Tibial nerve (tissue), 4 donors: ENCODE measurements around the gene SRP72. TPM values are rescaled to one million over a fixed set of nuclear protein-coding genes. Genes with fewer than 3 reads are reported as not detected.
"Not testable (repeated sequence)": the region's sequence is repeated elsewhere in the genome, so short reads cannot be mapped to it uniquely, and the experiment has no call there.

Source experiments
- DNase-seq, 2 donors: peaks; one replicate each; pipeline ENCODE4 v3.0.0-alpha.2; 2019; ENCODE audit warnings: low spot score in 2 of 2
- H3K27ac ChIP-seq, 4 donors: fragments of 200-600 bp; sonication (generic) in 3 of 4; one replicate each; pipeline ENCODE4 v1.5.1; 2017 to 2019; ENCODE audit warnings: mild to moderate bottlenecking in 1 of 4
- H3K27me3 ChIP-seq, 2 donors: fragments of 200-600 bp; sonication (generic) in 1 of 2; one replicate each; pipeline versions ENCODE4 v1.5.1 to v1.6.0; 2017 to 2019
- H3K36me3 ChIP-seq, 3 donors: fragments of 200-600 bp; sonication (generic); one replicate each; pipeline ENCODE4 v1.5.1; 2018 to 2019
- H3K4me1 ChIP-seq, 4 donors: fragments of 200-600 bp; sonication (generic) in 3 of 4; one replicate each; pipeline ENCODE4 v1.5.1; 2017 to 2019
- H3K4me3 ChIP-seq, 4 donors: fragments of 200-600 bp; sonication (generic) in 3 of 4; one replicate each; pipeline ENCODE4 v1.5.1; 2017 to 2019; ENCODE audit warnings: mild to moderate bottlenecking in 1 of 4, moderate library complexity in 1 of 4
- H3K9me3 ChIP-seq, 4 donors: fragments of 200-600 bp; sonication (generic) in 3 of 4; one replicate each; pipeline ENCODE4 v1.5.1; 2017 to 2019
- CTCF ChIP-seq, 5 experiments: fragments of 200-600 bp in 3 of 5; fragments of 450-650 bp in 2 of 5; sonication (generic) in 3 of 5; IDR thresholded peaks; one replicate each; pipeline ENCODE4 v1.5.1; 2016 to 2019; ENCODE audit warnings: antibody characterized with exemption in 5 of 5, mild to moderate bottlenecking in 3 of 5, moderate library complexity in 2 of 5
- EP300 ChIP-seq, 2 donors: sonication (generic); formaldehyde crosslinking; IDR thresholded peaks; one replicate each; pipeline ENCODE4 v1.6.1; 2017; ENCODE audit warnings: antibody characterized with exemption in 2 of 2, mild to moderate bottlenecking in 1 of 2
- POLR2A ChIP-seq, 2 donors: fragments of 450-650 bp; IDR thresholded peaks; one replicate each; pipeline ENCODE4 v1.6.1; 2017; ENCODE audit warnings: antibody characterized with exemption in 2 of 2, mild to moderate bottlenecking in 2 of 2, moderate library complexity in 2 of 2
- WGBS, 2 donors: methylation state at CpG; one replicate each; pipeline ENCODE4 v1.1.5; 2018; 5-methylcytosine and 5-hydroxymethylcytosine counted together
- total RNA-seq, 4 donors: library from RNA; depleted of rRNA; stranded (reverse); fragments of >200 nt; gene quantifications; one replicate each; pipeline ENCODE4 v1.1.0, GENCODE V29; 2016

The SRP72 gene
- total RNA-seq, 4 donors from 2014 or later: 37.7 to 66.6 (median 60.0) TPM

DNA sequence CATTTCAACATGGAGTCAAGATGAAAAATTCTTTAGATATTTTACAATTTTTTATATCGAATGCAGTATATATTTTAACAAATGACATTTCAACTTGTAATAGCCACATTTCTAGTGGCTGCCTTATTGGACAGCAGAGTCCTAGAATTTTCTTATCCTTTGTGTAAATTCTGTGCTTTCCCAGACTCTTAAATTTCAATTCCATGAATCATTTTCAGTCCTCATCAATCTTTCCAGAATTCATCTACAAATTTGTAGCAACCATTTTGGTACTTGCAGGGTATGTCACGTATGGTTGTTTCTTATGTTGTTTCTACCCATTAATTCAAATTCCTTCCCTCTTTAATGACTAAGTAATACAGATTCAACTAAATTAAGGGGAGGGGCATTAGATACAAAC lies 28.7 kb upstream of the SRP72 start:
- H3K9me3 ChIP-seq: no peaks in the 10 kb centered on the region
- 80 to 85% methylated on average over 2 of the region's 2 CpGs for WGBS, 2 donors
- no peak overlapping the region for H3K27ac ChIP-seq
- H3K36me3 ChIP-seq: peaks cover 0 to 19% (median 0%) of the 10 kb centered on the region in 3 donors
- H3K27me3 ChIP-seq: no peaks in the 10 kb centered on the region
- DNase-seq: no peak
- H3K4me1 ChIP-seq: peaks cover 0 to 21% (median 2%) of the 10 kb centered on the region in 4 donors
- H3K4me3 ChIP-seq: no peak overlapping the region
- TF ChIP-seq POLR2A (IDR thresholded peaks at IDR 0.05) (no peak), EP300 (IDR thresholded peaks at IDR 0.05) (no peak), CTCF (IDR thresholded peaks at IDR 0.05) (no peak)

DNA sequence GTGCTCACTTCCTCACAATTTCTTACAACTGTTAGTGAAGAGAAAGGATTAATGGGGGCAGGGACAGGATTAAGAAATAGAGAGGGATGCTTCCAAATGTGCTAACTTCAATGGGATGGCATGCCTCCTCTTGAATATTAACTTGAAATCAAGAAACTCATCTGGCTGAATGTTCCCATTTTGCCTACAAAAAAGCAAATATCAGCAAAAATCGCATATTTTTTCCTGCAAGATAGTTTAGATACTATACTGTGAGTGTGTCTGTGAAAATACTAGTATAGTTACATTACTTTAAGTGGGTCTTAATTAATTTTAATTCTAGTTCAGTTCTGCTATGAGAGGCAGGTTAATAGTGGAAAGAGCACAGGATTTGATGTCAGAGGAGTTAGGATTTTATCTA lies 26.4 kb upstream of the SRP72 start:
- H3K36me3 ChIP-seq: peaks cover 0 to 31% (median 0%) of the 10 kb centered on the region in 3 donors
- H3K4me3 ChIP-seq: no peak overlapping the region
- WGBS, 2 donors: 90 to 94% methylated on average over 1 of the region's 1 CpG
- no peak overlapping the region for H3K27ac ChIP-seq
- H3K4me1 ChIP-seq: peaks cover 0 to 9% (median 2%) of the 10 kb centered on the region in 4 donors
- no peak for DNase-seq
- H3K9me3 ChIP-seq: no peaks in the 10 kb centered on the region
- H3K27me3 ChIP-seq: no peaks in the 10 kb centered on the region
- TF ChIP-seq EP300 (IDR thresholded peaks at IDR 0.05): no peak

DNA sequence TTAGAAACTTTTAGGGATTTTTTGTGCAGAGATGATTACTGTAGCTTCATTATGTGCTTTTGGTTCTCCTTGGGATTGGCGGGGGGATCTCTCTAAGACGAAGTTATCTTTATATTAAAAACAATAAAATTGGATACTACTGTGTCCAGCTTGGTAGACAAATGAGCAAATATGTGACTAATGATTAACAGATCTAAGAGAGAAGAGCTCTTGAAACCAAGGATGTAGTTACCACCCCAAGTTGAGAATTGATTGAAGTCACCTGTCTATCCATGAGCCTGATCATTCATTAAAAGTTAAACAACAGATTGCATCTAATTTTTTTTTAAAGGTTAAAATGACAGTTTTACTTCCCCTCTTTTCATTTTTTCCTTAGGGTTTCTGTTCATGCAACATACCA lies 22.7 kb upstream of the SRP72 start:
- H3K4me3 ChIP-seq: no peak overlapping the region
- H3K36me3 ChIP-seq: peaks cover 0 to 52% (median 3%) of the 10 kb centered on the region in 3 donors
- WGBS, 2 donors: 89 to 95% methylated on average over 2 of the region's 2 CpGs
- DNase-seq: no peak
- H3K27ac ChIP-seq: no peak overlapping the region
- TF ChIP-seq EP300 (IDR thresholded peaks at IDR 0.05) (no peak), POLR2A (IDR thresholded peaks at IDR 0.05) (no peak), CTCF (IDR thresholded peaks at IDR 0.05) (no peak)
- no peaks in the 10 kb centered on the region for H3K9me3 ChIP-seq
- no peaks in the 10 kb centered on the region for H3K4me1 ChIP-seq
- no peaks in the 10 kb centered on the region for H3K27me3 ChIP-seq

GRCh38 chr4:56445699-56446098 lies 21.7 kb upstream of the SRP72 start:
- Histone ChIP-seq H3K27ac (no peak overlapping the region), H3K27me3 (no peaks in the 10 kb centered on the region), H3K36me3 (peaks cover 0 to 62% (median 3%) of the 10 kb centered on the region in 3 donors), H3K4me1 (no peaks in the 10 kb centered on the region), H3K4me3 (no peak overlapping the region), H3K9me3 (no peaks in the 10 kb centered on the region)
- no peak for DNase-seq
- TF ChIP-seq POLR2A (IDR thresholded peaks at IDR 0.05): no peak
- TF ChIP-seq EP300 (IDR thresholded peaks at IDR 0.05): no peak
- TF ChIP-seq CTCF (IDR thresholded peaks at IDR 0.05): no peak
- WGBS, 2 donors: 95 to 97% methylated on average over 1 of the region's 1 CpG

DNA sequence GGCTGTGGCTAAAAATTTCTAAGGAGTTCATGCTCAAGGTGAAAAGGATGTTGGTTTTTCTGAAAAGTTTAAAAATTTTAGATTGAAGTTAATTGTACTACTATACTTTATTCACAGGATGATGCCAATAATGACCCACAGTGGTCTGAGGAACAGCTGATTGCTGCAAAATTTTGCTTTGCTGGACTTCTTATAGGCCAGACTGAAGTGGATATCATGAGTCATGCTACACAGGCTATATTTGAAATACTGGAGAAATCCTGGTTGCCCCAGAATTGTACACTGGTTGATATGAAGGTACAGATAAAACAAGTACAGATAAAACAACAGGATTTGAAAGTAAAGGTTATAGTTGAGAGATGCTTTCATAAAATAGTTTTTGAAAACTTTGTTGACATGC lies 19.1 kb upstream of the SRP72 start:
- Histone ChIP-seq H3K27me3 (no peaks in the 10 kb centered on the region), H3K27ac (no peak overlapping the region), H3K36me3 (peaks cover 0 to 70% (median 3%) of the 10 kb centered on the region in 3 donors), H3K4me3 (no peak overlapping the region), H3K9me3 (no peaks in the 10 kb centered on the region), H3K4me1 (no peaks in the 10 kb centered on the region)
- DNase-seq: no peak
- TF ChIP-seq EP300 (IDR thresholded peaks at IDR 0.05): no peak
- no peak for TF ChIP-seq CTCF (IDR thresholded peaks at IDR 0.05)
- TF ChIP-seq POLR2A (IDR thresholded peaks at IDR 0.05): no peak

GRCh38 chr4:56449475-56449874 lies 17.9 kb upstream of the SRP72 start:
- not testable (repeated sequence) for H3K27me3 ChIP-seq, DNase-seq, H3K4me3 ChIP-seq, H3K27ac ChIP-seq, H3K9me3 ChIP-seq, H3K4me1 ChIP-seq
- 95 to 97% methylated on average over 4 of the region's 4 CpGs for WGBS, 2 donors
- peaks cover 0 to 75% (median 3%) of the 10 kb centered on the region in 3 donors for H3K36me3 ChIP-seq
